Measurements from ENCODE around the gene COPA. TPM values are rescaled to one million over a fixed set of nuclear protein-coding genes. Genes with fewer than 3 reads are reported as not detected.
"Not testable (repeated sequence)": the region's sequence is repeated elsewhere in the genome, so short reads cannot be mapped to it uniquely, and the experiment has no call there.

The COPA gene
- total and polyA plus RNA-seq, 7 donors = 53.8 to 96.3 (median 75.2) TPM

DNA sequence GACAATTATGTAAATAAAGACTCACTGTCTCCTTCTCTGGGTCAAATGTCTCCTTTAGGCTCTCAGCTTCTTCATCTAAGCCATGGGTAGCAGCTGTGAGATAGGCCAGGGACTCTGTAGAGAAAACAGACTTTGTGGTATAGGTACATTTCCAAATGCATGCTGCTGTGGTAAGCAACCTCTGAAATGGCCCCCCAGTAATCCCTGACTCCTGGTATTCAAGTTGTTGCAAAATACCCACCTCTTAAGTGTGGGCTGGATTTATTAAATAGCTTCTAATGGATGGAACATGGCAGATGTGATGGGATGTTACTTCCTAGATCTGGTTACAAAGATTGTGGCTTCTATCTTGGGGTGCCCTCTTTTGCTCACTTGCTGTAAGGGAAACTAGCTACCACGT lies 47.0 kb downstream of the COPA start:
- DNase-seq (no peak), ATAC-seq (no peak)
- intact Hi-C loops (cut with DNase I) = loop anchor here in 1 of 2 donors (5.0 kb wide), 1 partner anchor 36 kb away; no protein-coding TSS in a partner anchor
- TF ChIP-seq, protein P1, sequence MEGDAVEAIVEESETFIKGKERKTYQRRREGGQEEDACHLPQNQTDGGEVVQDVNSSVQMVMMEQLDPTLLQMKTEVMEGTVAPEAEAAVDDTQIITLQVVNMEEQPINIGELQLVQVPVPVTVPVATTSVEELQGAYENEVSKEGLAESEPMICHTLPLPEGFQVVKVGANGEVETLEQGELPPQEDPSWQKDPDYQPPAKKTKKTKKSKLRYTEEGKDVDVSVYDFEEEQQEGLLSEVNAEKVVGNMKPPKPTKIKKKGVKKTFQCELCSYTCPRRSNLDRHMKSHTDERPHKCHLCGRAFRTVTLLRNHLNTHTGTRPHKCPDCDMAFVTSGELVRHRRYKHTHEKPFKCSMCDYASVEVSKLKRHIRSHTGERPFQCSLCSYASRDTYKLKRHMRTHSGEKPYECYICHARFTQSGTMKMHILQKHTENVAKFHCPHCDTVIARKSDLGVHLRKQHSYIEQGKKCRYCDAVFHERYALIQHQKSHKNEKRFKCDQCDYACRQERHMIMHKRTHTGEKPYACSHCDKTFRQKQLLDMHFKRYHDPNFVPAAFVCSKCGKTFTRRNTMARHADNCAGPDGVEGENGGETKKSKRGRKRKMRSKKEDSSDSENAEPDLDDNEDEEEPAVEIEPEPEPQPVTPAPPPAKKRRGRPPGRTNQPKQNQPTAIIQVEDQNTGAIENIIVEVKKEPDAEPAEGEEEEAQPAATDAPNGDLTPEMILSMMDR (IDR thresholded peaks at IDR 0.05) = no peak
- H3K36me3 ChIP-seq (ENCODE audit: insufficient read depth in 1 of 2, low read depth in 1 of 2) = peaks cover 32 to 100% of the 10 kb centered on the region in 2 donors
- no peaks in the 10 kb centered on the region for H3K27me3 ChIP-seq (ENCODE audit: insufficient read depth in 3 of 3, low read length in 2 of 3)
- WGBS, 3 donors = 86 to 95% (median 87%) methylated on average over 1 of the region's 1 CpG
- no peak overlapping the region for H3K27ac ChIP-seq
- H3K4me1 ChIP-seq = no peaks in the 10 kb centered on the region
- H3K4me3 ChIP-seq = no peak overlapping the region
- H3K9me3 ChIP-seq = no peaks in the 10 kb centered on the region

DNA sequence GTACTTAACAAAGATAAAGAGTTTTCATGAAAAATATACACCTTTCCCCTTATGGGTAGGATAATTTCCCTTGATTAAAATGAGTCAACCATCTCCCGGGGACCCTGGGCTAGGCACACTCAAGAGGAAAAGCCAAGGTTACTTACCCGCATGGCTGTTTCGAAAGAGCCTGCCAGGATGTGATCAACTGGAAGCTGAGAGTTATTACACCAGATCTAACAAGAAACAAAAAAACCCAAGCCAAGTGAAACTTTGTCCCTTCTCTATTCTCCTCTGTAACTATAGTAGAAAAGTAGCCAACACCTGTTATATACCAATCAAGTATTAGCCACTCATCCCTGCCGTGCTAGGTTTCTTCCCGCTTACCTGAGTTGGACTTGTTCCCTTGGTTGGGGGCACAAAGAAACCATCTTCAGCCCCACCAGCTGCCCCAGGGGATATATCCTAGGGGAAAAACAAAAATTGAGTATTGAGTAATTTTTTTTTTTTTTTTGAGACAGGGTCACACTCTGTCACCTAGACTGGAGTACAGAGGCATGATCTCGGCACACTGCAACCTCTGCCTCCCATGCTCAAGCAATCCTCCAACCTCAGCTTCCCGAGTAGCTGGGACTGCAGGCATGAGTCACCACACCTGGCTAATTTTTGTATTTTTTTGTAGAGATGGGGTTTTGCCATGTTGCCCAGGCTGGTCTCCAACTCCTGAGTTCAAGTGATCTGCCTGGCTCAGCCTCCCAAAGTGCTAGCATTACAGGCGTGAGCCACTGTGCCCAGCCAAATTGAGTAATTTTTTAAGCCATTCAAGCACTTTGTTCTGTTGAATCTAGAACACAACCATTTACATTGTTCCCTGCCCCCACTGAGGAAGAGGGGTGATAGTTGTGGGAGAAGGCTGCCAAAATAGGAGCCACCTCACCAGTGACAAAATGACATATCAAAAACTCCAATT lies 49.8 kb downstream of the COPA start:
- intact Hi-C loops (cut with DNase I) = loop anchor here (5.0 kb wide), 3 partner anchors 44 to 206 kb away; no protein-coding TSS in a partner anchor
- TF ChIP-seq, protein P1 (IDR thresholded peaks at IDR 0.05) = no peak
- no peak overlapping the region for H3K27ac ChIP-seq
- no peaks in the 10 kb centered on the region for H3K9me3 ChIP-seq
- no peak for DNase-seq
- H3K36me3 ChIP-seq (ENCODE audit: insufficient read depth in 1 of 2, low read depth in 1 of 2) = peaks cover 44 to 100% of the 10 kb centered on the region in 2 donors
- ATAC-seq = no peak
- WGBS, 3 donors = 70 to 81% (median 71%) methylated on average over 8 of the region's 8 CpGs
- H3K4me1 ChIP-seq = no peaks in the 10 kb centered on the region
- H3K4me3 ChIP-seq = no peak overlapping the region
- H3K27me3 ChIP-seq (ENCODE audit: insufficient read depth in 3 of 3, low read length in 2 of 3) = no peaks in the 10 kb centered on the region

DNA sequence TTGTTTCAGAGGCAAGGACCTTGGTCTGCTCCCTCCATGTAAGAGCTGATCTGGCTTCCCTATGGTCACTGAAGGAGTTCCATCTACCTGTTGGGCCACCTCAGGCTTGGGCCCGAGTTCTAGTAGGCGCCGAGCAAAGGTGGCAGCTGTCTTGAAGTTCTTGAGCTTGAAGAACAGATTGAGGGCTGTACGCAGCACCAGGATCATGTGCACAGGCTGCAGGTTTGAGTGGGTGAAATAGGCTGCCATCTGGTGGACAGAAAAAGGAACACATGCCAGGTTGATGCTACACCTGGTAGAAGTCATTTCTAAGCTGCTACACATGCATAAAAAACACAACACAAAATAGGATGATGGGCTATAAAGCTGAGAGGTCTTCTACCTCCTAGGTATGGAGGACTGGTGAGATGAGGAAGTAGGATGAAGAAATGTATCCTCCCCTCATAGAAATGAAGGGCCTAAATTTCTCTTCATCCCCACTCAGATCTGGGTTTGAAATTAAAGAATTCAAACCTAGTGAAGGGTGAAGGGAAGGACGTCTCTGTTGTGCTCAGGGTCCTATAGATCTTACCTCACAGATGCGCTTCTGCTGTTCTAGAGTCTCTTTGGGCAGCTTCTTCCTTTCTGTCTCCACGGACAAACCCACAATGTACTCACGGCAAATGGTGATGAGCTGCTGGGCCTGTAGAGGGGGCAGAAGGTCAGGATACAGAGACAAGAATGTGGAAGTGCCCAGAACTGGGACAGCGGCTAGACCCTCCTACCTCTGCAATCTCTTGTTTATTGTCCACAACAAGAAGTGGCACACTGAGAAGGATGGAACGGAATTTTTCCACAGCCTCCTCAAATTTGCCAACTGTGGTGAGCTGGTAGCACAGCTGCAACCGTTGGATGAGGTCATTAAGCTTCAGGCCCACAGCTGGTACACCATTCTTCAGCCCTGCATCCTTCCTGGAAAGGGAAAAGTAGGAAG lies 51.5 kb downstream of the COPA start:
- DNase-seq (peak; percentile 42 to 66), ATAC-seq (peak; percentile 85 to 92 (median 90))
- peaks cover 40 to 83% of the 10 kb centered on the region in 2 donors for H3K36me3 ChIP-seq (ENCODE audit: insufficient read depth in 1 of 2, low read depth in 1 of 2)
- H3K4me1 ChIP-seq = no peaks in the 10 kb centered on the region
- no peak overlapping the region for H3K4me3 ChIP-seq
- H3K27me3 ChIP-seq (ENCODE audit: insufficient read depth in 3 of 3, low read length in 2 of 3) = no peaks in the 10 kb centered on the region
- TF ChIP-seq, protein P1 (IDR thresholded peaks at IDR 0.05) = peak; percentile 80
- no peaks in the 10 kb centered on the region for H3K9me3 ChIP-seq
- H3K27ac ChIP-seq = peak overlapping the region; percentile 26
- intact Hi-C loops (cut with DNase I) = loop anchor here (1.0 to 5.0 kb wide), 6 partner anchors 46 to 204 kb away; no protein-coding TSS in a partner anchor
- 30 to 41% (median 30%) methylated on average over 11 of the region's 11 CpGs for WGBS, 3 donors

DNA sequence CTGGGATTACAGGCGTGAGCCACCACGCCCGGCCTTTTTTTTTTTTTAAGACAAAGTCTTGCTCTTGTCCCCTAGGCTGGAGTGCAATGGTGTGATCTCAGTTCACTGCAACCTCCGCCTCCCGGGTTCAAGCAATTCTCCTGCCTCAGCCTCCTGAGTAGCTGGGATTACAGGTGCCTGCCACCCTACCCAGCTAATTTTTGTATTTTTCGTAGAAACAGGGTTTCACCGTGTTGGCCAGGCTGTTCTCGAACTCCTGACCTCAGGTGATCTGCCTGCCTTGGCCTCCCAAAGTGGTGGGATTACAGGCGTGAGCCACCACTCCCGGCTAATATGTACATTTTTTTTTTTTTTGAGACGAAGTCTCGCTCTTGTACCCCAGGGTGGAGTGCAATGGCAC lies 55.3 kb downstream of the COPA start:
- H3K27me3 ChIP-seq (ENCODE audit: insufficient read depth in 3 of 3, low read length in 2 of 3); intact Hi-C loops (cut with DNase I); H3K27ac ChIP-seq; ATAC-seq; H3K9me3 ChIP-seq; H3K4me3 ChIP-seq; DNase-seq: not testable (repeated sequence)
- WGBS, 3 donors = 89 to 98% (median 90%) methylated on average over 12 of the region's 12 CpGs
- peaks cover 20 to 50% of the 10 kb centered on the region in 2 donors for H3K36me3 ChIP-seq (ENCODE audit: insufficient read depth in 1 of 2, low read depth in 1 of 2)
- H3K4me1 ChIP-seq = peaks cover 18% of the 10 kb centered on the region

Data from psoas muscle (tissue), 8 donors.